H1 (cell line): ENCODE results near the gene ZNF469. TPM values are rescaled to one million over a fixed set of nuclear protein-coding genes. Genes with fewer than 3 reads are reported as not detected.

Experiments
- CTCF ChIA-PET: fragments of 300-600 bp; sonication (Branson Sonifier 250); formaldehyde crosslinking; loops from one replicate; lab custom pipeline; 2021; ENCODE audit not compliant: partially characterized antibody; lab: Charles Lee
- POLR2A ChIA-PET: fragments of 300-600 bp; sonication (Branson Sonifier 250); formaldehyde crosslinking; loops from one replicate; lab custom pipeline; 2021; ENCODE audit warnings: inconsistent platforms; ENCODE audit not compliant: partially characterized antibody; lab: Charles Lee
- DNase-seq, 2 experiments: peaks; one replicate each; pipeline versions ENCODE4 v3.0.0 to v3.0.0-alpha.2; 2010 to 2022; ENCODE audit warnings: low spot score in 2 of 2, low read depth in 1 of 2, mixed read lengths in 1 of 2
- FAIRE-seq: peaks from 2 replicates; lab custom pipeline; 2011; peaks lifted over from hg19 to GRCh38; lab: Jason Lieb, UNC
- H2AFZ ChIP-seq: 2 replicates; pipeline ENCODE4 v1.8.1; 2012; ENCODE audit warnings: low read length, inconsistent platforms
- H2AK5ac ChIP-seq: 2 replicates; pipeline ENCODE4 v1.6.1; 2013; ENCODE audit warnings: low read depth, low read length
- H2BK120ac ChIP-seq: replicated peaks from 2 replicates; pipeline ENCODE3; 2013; ENCODE audit warnings: low read depth, low read length, inconsistent platforms
- H2BK12ac ChIP-seq: 2 replicates; pipeline ENCODE4 v1.6.1; 2013; ENCODE audit warnings: low read depth, low read length
- H2BK15ac ChIP-seq: 2 replicates; pipeline ENCODE4 v1.6.1; 2013; ENCODE audit warnings: low read length
- H2BK20ac ChIP-seq: 2 replicates; pipeline ENCODE4 v1.6.1; 2013; ENCODE audit warnings: low read length
- H2BK5ac ChIP-seq: 2 replicates; pipeline ENCODE4 v1.6.1; 2013; ENCODE audit warnings: low read depth, low read length
- H3K14ac ChIP-seq: 2 replicates; pipeline ENCODE4 v1.6.1; 2013; ENCODE audit warnings: inconsistent platforms; ENCODE audit not compliant: insufficient read length
- H3K18ac ChIP-seq: 2 replicates; pipeline ENCODE4 v1.6.1; 2013; ENCODE audit warnings: low read length; ENCODE audit errors: extremely low read depth
- H3K23ac ChIP-seq: 2 replicates; pipeline ENCODE4 v1.6.1; 2013; ENCODE audit warnings: inconsistent platforms; ENCODE audit not compliant: insufficient read length
- H3K23me2 ChIP-seq: 2 replicates; pipeline ENCODE4 v1.6.1; 2013; ENCODE audit warnings: low read depth, low read length
- H3K27ac ChIP-seq: 2 replicates; pipeline ENCODE4 v1.6.1; 2011; ENCODE audit warnings: low read depth, low read length, inconsistent platforms
- H3K27me3 ChIP-seq, 4 experiments: replicated peaks in 1 of 4; 1 replicate in 1 of 4; 2 replicates in 3 of 4; pipeline versions ENCODE4 v1.6.1 to v1.8.1; 2011 to 2013; ENCODE audit warnings: low read length in 3 of 4, mild to moderate bottlenecking in 3 of 4, inconsistent platforms in 2 of 4, mixed read lengths in 2 of 4, moderate library complexity in 1 of 4; ENCODE audit not compliant: control insufficient read depth in 3 of 4, insufficient read depth in 3 of 4; ENCODE audit errors: extremely low read depth in 1 of 4
- H3K36me3 ChIP-seq, 4 experiments: 2 replicates each; pipeline versions ENCODE4 v1.6.1 to v1.8.1; 2011 to 2013; ENCODE audit warnings: mild to moderate bottlenecking in 4 of 4, low read length in 3 of 4, moderate library complexity in 2 of 4, control low read depth in 1 of 4, inconsistent platforms in 1 of 4; ENCODE audit not compliant: insufficient read depth in 4 of 4, control insufficient read depth in 2 of 4
- H3K4ac ChIP-seq: replicated peaks from 2 replicates; pipeline ENCODE3; 2013; ENCODE audit warnings: low read length, low read depth, mixed read lengths, inconsistent platforms; ENCODE audit not compliant: insufficient read length
- H3K4me1 ChIP-seq, 4 experiments: replicated peaks in 1 of 4; 1 replicate in 1 of 4; 2 replicates in 3 of 4; pipeline versions ENCODE4 v1.6.1 to v1.8.1; 2011 to 2013; ENCODE audit warnings: low read length in 3 of 4, inconsistent platforms in 2 of 4, mixed read lengths in 1 of 4; ENCODE audit not compliant: insufficient read depth in 4 of 4, control insufficient read depth in 3 of 4
- H3K4me2 ChIP-seq, 2 experiments: 2 replicates each; pipeline versions ENCODE4 v1.6.1 to v1.8.1; 2011 to 2013; ENCODE audit warnings: low read depth in 2 of 2, low read length in 2 of 2, control low read depth in 1 of 2, inconsistent platforms in 1 of 2, mild to moderate bottlenecking in 1 of 2; ENCODE audit not compliant: insufficient read depth in 1 of 2
- H3K4me3 ChIP-seq, 4 experiments: fragments of 200-600, 300-600 bp in 1 of 4; sonication (generic), shearing (Covaris generic), sonication (Bioruptor Twin) in 1 of 4; 2 replicates each; pipeline versions ENCODE4 v1.5.1 to v1.8.1; 2011 to 2016; ENCODE audit warnings: low read length in 4 of 4, low read depth in 3 of 4, control low read depth in 2 of 4, inconsistent platforms in 2 of 4, mild to moderate bottlenecking in 2 of 4, mixed read lengths in 1 of 4, moderate library complexity in 1 of 4; ENCODE audit not compliant: insufficient read depth in 2 of 4; ENCODE audit errors: extremely low read depth in 1 of 4
- H3K56ac ChIP-seq: replicated peaks from 2 replicates; pipeline ENCODE3; 2013; ENCODE audit warnings: low read depth, mild to moderate bottlenecking, mixed read lengths, low read length, inconsistent platforms; ENCODE audit not compliant: insufficient read length
- H3K79me1 ChIP-seq: 2 replicates; pipeline ENCODE4 v1.6.1; 2013; ENCODE audit warnings: low read depth, low read length, control low read depth
- H3K79me2 ChIP-seq, 2 experiments: 2 replicates each; pipeline versions ENCODE4 v1.6.1 to v1.8.1; 2012 to 2013; ENCODE audit warnings: low read length in 2 of 2, mild to moderate bottlenecking in 2 of 2, inconsistent platforms in 1 of 2; ENCODE audit not compliant: insufficient read depth in 2 of 2, control insufficient read depth in 1 of 2
- H3K9ac ChIP-seq, 4 experiments: replicated peaks in 1 of 4; 1 replicate in 1 of 4; 2 replicates in 3 of 4; pipeline versions ENCODE4 v1.6.1 to v1.8.1; 2011 to 2013; ENCODE audit warnings: low read depth in 3 of 4, low read length in 3 of 4, control low read depth in 2 of 4, mild to moderate bottlenecking in 2 of 4, moderate library complexity in 2 of 4, inconsistent platforms in 1 of 4; ENCODE audit errors: extremely low read depth in 1 of 4
- H3K9me3 ChIP-seq, 2 experiments: 2 replicates each; pipeline versions ENCODE4 v1.6.1 to v1.8.1; 2012 to 2013; ENCODE audit warnings: mild to moderate bottlenecking in 2 of 2, moderate library complexity in 2 of 2, control low read depth in 1 of 2, inconsistent platforms in 1 of 2, low read depth in 1 of 2, low read length in 1 of 2, mixed read lengths in 1 of 2; ENCODE audit not compliant: insufficient read depth in 2 of 2
- H4K20me1 ChIP-seq, 2 experiments: replicated peaks in 1 of 2; 2 replicates each; pipeline versions ENCODE3 to v1.8.1; 2011 to 2013; ENCODE audit warnings: inconsistent platforms in 2 of 2, low read length in 2 of 2, mild to moderate bottlenecking in 1 of 2; ENCODE audit not compliant: insufficient read depth in 2 of 2, control insufficient read depth in 1 of 2
- H4K5ac ChIP-seq: 2 replicates; pipeline ENCODE4 v1.6.1; 2013; ENCODE audit warnings: low read length, low read depth, mixed read lengths, inconsistent platforms; ENCODE audit not compliant: insufficient read length
- H4K8ac ChIP-seq: 2 replicates; pipeline ENCODE4 v1.8.0; 2013; ENCODE audit warnings: mild to moderate bottlenecking, moderate library complexity, low read length, inconsistent platforms; ENCODE audit not compliant: insufficient read depth; ENCODE audit errors: extremely low read depth
- H4K91ac ChIP-seq: replicated peaks from 2 replicates; pipeline ENCODE3; 2013; ENCODE audit warnings: low read length, mixed read lengths, inconsistent platforms; ENCODE audit not compliant: insufficient read length
- CREB1 ChIP-seq: IDR thresholded peaks from 2 replicates; pipeline ENCODE4 v1.6.1; 2012; ENCODE audit warnings: inconsistent platforms
- EZH2 ChIP-seq: fragments of 200-600 bp; sonication (generic); IDR thresholded peaks from 2 replicates; pipeline ENCODE4 v1.7.1; 2012; ENCODE audit warnings: low read depth, mild to moderate bottlenecking, moderate library complexity, low read length, inconsistent platforms; ENCODE audit not compliant: severe bottlenecking
- WGBS, 2 experiments: shearing (Covaris generic) in 1 of 2; methylation state at CpG; one replicate each; pipeline versions ENCODE4 v1.1.6 to v1.1.7; 2013 to 2015; ENCODE audit warnings: low lambda C conversion rate in 2 of 2, mixed read lengths in 2 of 2, inconsistent platforms in 1 of 2, low coverage in 1 of 2, missing lambda C conversion rate in 1 of 2; ENCODE audit not compliant: insufficient replicate concordance in 2 of 2, insufficient coverage in 1 of 2, insufficient read length in 1 of 2; ENCODE audit errors: extremely low coverage in 1 of 2, missing lambda C conversion rate in 1 of 2; 5-methylcytosine and 5-hydroxymethylcytosine counted together
- polyA plus RNA-seq, 7 experiments: library from polyadenylated mRNA; depleted of rRNA in 3 of 7; stranded (reverse) in 5 of 7; unstranded in 2 of 7; fragments of >200 nt in 5 of 7; fragments of 200-250 nt in 2 of 7; gene quantifications; 1 replicate in 5 of 7; 2 replicates in 1 of 7; 4 replicates in 1 of 7; pipeline versions ENCODE4 v1.2.1 to v1.2.3, GENCODE V29; 2011 to 2013; ENCODE audit warnings: missing spikeins in 2 of 7, mixed read lengths in 2 of 7
- total RNA-seq: library from RNA; stranded (reverse); fragmentation: NEBNext Ultra II Directional; extraction: Animal tissue kit (Norgen Biotek cat#: 25700); gene quantifications from 2 replicates; pipeline ENCODE4 v1.2.1, GENCODE V29; 2021

Gene ZNF469
- total and polyA plus RNA-seq, 2 of the 8 experiments (the other 6 are each of a cell fraction or from before 2014, with no cell fraction given) = 0.30 to 1.8 TPM

DNA sequence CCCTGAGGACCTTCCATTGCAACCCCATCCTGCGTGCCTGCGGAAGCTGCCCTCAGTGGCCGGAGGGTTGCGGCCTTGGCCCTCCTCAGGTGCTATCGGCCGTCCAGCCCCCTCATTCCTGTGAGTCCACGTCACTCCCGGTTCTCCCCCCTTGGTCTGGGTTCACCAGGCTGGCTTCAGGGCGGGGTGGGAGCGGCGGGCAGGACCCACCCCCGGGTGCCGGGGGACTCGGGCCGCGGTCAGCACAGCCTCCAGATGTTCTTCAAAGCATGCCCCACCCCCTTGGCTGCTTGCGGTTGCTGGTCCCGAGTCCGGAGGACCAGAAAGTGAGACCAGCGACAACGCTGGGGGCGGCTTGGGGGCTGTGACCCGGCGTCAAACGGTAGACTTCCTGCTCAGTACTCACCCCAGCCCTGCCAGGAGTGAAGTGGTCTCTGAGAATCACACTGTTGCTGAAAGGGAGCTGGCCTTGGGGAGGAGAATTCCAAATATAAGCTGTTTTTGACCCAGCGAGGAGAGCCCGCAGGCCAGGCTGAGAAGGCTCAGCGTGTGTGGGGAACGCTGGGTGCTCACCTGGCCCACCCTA, 4.5 kb downstream of the ZNF469 start:
- FAIRE-seq = no peak
- Histone ChIP-seq H4K20me1 (peaks cover 0 to 5% of the 10 kb centered on the region in 2 experiments), H4K8ac (no peak overlapping the region), H2AFZ (no peak overlapping the region), H3K9me3 (no peaks in the 10 kb centered on the region), H3K4me3 (no peak overlapping the region), H3K56ac (no peak overlapping the region), H4K5ac (no peak overlapping the region), H2BK5ac (no peak overlapping the region), H3K4me2 (no peak overlapping the region), H2BK12ac (no peak overlapping the region), H3K14ac (no peak overlapping the region), H3K23ac (no peak overlapping the region), H2BK120ac (no peak overlapping the region), H2BK20ac (no peak overlapping the region), H3K79me2 (no peaks in the 10 kb centered on the region), H3K27ac (no peak overlapping the region), H3K4ac (no peak overlapping the region), H2AK5ac (no peak overlapping the region), H3K18ac (no peak overlapping the region), H3K79me1 (no peaks in the 10 kb centered on the region), H3K36me3 (no peaks in the 10 kb centered on the region), H4K91ac (no peak overlapping the region), H2BK15ac (no peak overlapping the region), H3K4me1 (peaks cover 0 to 11% (median 8%) of the 10 kb centered on the region in 4 experiments; a peak in 6 of 7 replicates), H3K27me3 (peaks cover 21 to 31% (median 26%) of the 10 kb centered on the region in 4 experiments), H3K9ac (no peak overlapping the region), H3K23me2 (no peaks in the 10 kb centered on the region; the same call in 1 of the 2 replicates)
- DNase-seq = no peak
- ChIA-PET POLR2A (no interaction called here), CTCF (interaction anchor here (1.2 to 1.5 kb wide), 3 partner anchors 10 to 88 kb away, joined by 3 to 4 read pairs (median 3); no protein-coding TSS in a partner anchor)
- WGBS, 2 experiments = 86% methylated on average over 16 of the region's 29 CpGs; no CpG with 5 or more reads in 1 of the 2 experiments
- no peak for TF ChIP-seq CREB1
- TF ChIP-seq EZH2 = no peak
